K562 (cell line): ENCODE results near the gene TMEM273. TPM values are rescaled to one million over a fixed set of nuclear protein-coding genes. Genes with fewer than 3 reads are reported as not detected.

ENCODE experiments used
- AFF1 ChIP-seq, 2 experiments: fragments of 450-650 bp; IDR thresholded peaks; 2 replicates each; pipeline ENCODE4 v1.6.1; 2018; ENCODE audit warnings: mild to moderate bottlenecking in 2 of 2, low read depth in 1 of 2; ENCODE audit not compliant: partially characterized antibody in 2 of 2
- ASH1L ChIP-seq: fragments of 450-650 bp; IDR thresholded peaks from 2 replicates; pipeline ENCODE4 v1.6.1; 2018; ENCODE audit warnings: borderline replicate concordance, mild to moderate bottlenecking, low read depth; ENCODE audit not compliant: partially characterized antibody
- E2F8 ChIP-seq: fragments of 450-650 bp; IDR thresholded peaks from 2 replicates; pipeline ENCODE4 v1.7.1; 2018; ENCODE audit warnings: mild to moderate bottlenecking, low read depth; ENCODE audit not compliant: partially characterized antibody
- FOXK1 ChIP-seq: sonication (generic); formaldehyde crosslinking; IDR thresholded peaks from 2 replicates; pipeline ENCODE4 v1.8.0; 2022; ENCODE audit warnings: missing genetic modification reagents, mild to moderate bottlenecking, borderline replicate concordance
- KAT7 ChIP-seq: sonication (generic); formaldehyde crosslinking; IDR thresholded peaks from 2 replicates; pipeline ENCODE4 v1.8.0; 2022; ENCODE audit warnings: missing genetic modification reagents, mild to moderate bottlenecking, borderline replicate concordance
- MITF ChIP-seq: IDR thresholded peaks from 2 replicates; pipeline ENCODE4 v1.6.1; 2014; ENCODE audit warnings: antibody characterized with exemption
- NR2F6 ChIP-seq: fragments of 450-650 bp; formaldehyde crosslinking; IDR thresholded peaks from 2 replicates; pipeline ENCODE4 v1.4.0; 2020; ENCODE audit warnings: mild to moderate bottlenecking
- PHB2 ChIP-seq: fragments of 450-650 bp; IDR thresholded peaks from 2 replicates; pipeline ENCODE4 v1.6.1; 2017; ENCODE audit warnings: low read depth
- PML ChIP-seq: IDR thresholded peaks from 2 replicates; pipeline ENCODE4 v1.6.1; 2012; ENCODE audit warnings: low read length, inconsistent platforms
- PREB ChIP-seq: sonication (generic); formaldehyde crosslinking; IDR thresholded peaks from 2 replicates; pipeline ENCODE4 v1.8.1; 2023; ENCODE audit warnings: mild to moderate bottlenecking, missing genetic modification reagents
- SMARCE1 ChIP-seq: fragments of 450-650 bp; IDR thresholded peaks from 2 replicates; pipeline ENCODE4 v1.7.1; 2016; ENCODE audit warnings: mild to moderate bottlenecking
- SUPT5H ChIP-seq: fragments of 450-650 bp; IDR thresholded peaks from 2 replicates; pipeline ENCODE4 v1.6.1; 2016
- ZNF12 ChIP-seq: sonication (generic); formaldehyde crosslinking; IDR thresholded peaks from 2 replicates; pipeline ENCODE4 v1.4.0; 2020; ENCODE audit warnings: mild to moderate bottlenecking, missing genetic modification reagents
- ZNF253 ChIP-seq: fragments of 250-450 bp; sonication (Bioruptor Pico); conservative IDR thresholded peaks from 2 replicates; pipeline ENCODE4 v1.6.1; 2021; ENCODE audit warnings: mild to moderate bottlenecking
- ZNF280B ChIP-seq: fragments of 250-450 bp; sonication (Bioruptor Pico); IDR thresholded peaks from 2 replicates; pipeline ENCODE4 v1.5.1; 2021; ENCODE audit warnings: mild to moderate bottlenecking
- ZNF696 ChIP-seq: fragments of 250-450 bp; sonication (Bioruptor Pico); conservative IDR thresholded peaks from 2 replicates; pipeline ENCODE4 v1.4.0; 2020; ENCODE audit warnings: mild to moderate bottlenecking, moderate library complexity
- polyA plus RNA-seq, 8 experiments: library from polyadenylated mRNA; depleted of rRNA in 4 of 8; stranded (reverse) in 5 of 8; unstranded in 3 of 8; fragments of >200 nt; fragmentation: Nextera tagmentation in 2 of 8; fragmentation: Illumina TruSeq in 1 of 8; extraction: Ambion mirVana in 2 of 8; extraction: Trizol in 1 of 8; gene quantifications; 2 replicates each; pipeline versions ENCODE4 v1.2.1 to v1.2.3, GENCODE V29; 2011 to 2014; ENCODE audit warnings: inconsistent platforms in 1 of 8, missing spikeins in 1 of 8
- total RNA-seq, 7 experiments: library from RNA; depleted of rRNA in 6 of 7; stranded (reverse); fragments of >200 nt in 6 of 7; fragmentation: Illumina TruSeq in 2 of 7; extraction: Trizol in 2 of 7; gene quantifications; 2 replicates each; pipeline versions ENCODE4 v1.2.1 to v1.2.3, GENCODE V29; 2011 to 2021; ENCODE audit warnings: low replicate concordance in 1 of 7

The TMEM273 gene
- total and polyA plus RNA-seq, 9 of the 15 experiments (the other 6 are each of a cell fraction or from before 2014, with no cell fraction given) = 39.2 to 131 (median 95.6) TPM

- TF ChIP-seq E2F8 (no peak), ZNF696 (no peak), ASH1L (no peak), KAT7 (CRISPR knock-in tag) (no peak), AFF1 (IDR thresholded peaks at IDR 0.05; ENCODE audit: low read depth in 1 of 2, partially characterized antibody in 2 of 2) (peak in 1 of 2 experiments; percentile 33), PML (no peak), PHB2 (no peak), PREB (no peak), MITF (peak; percentile 65; the same call in 1 of the 2 replicates), NR2F6 (CRISPR knock-in tag) (no peak), SMARCE1 (peak; percentile 28; the same call in 1 of the 2 replicates), ZNF280B (no peak), SUPT5H (peak; percentile 53; the same call in 1 of the 2 replicates), FOXK1 (no peak), ZNF253 (CRISPR knock-in tag) (no peak), ZNF12 (CRISPR knock-in tag) (no peak)
Observed at GRCh38 chr10:49187950-49188761, at the start of gene TMEM273 (continued).
